CD14-positive monocyte (primary cell): ENCODE results near the gene DGKB. TPM values are rescaled to one million over a fixed set of nuclear protein-coding genes. Genes with fewer than 3 reads are reported as not detected.

Experiments used
- DNase-seq, 3 donors: peaks; one replicate each; pipeline ENCODE4 v3.0.0-alpha.2; 2011 to 2022
- H2AFZ ChIP-seq: 2 replicates; pipeline ENCODE4 v1.6.0; 2012; ENCODE audit warnings: mild to moderate bottlenecking, low read depth, low read length, inconsistent platforms; ENCODE audit not compliant: insufficient read depth, poor library complexity, severe bottlenecking
- H3K27ac ChIP-seq, 2 donors: 1 replicate in 1 of 2; 2 replicates in 1 of 2; pipeline ENCODE4 v1.5.1; 2012 to 2013; ENCODE audit warnings: low read length in 2 of 2, control low read depth in 1 of 2, inconsistent platforms in 1 of 2, low read depth in 1 of 2, mild to moderate bottlenecking in 1 of 2
- H3K27me3 ChIP-seq, 2 donors: one replicate each; pipeline versions ENCODE4 v1.6.0 to v1.6.1; 2011 to 2013; ENCODE audit warnings: low read length in 2 of 2; ENCODE audit not compliant: control insufficient read depth in 2 of 2, insufficient read depth in 2 of 2
- H3K36me3 ChIP-seq, 2 donors: replicated peaks in 1 of 2; 1 replicate in 1 of 2; 2 replicates in 1 of 2; pipeline versions ENCODE4 v1.5.1 to v1.6.1; 2012 to 2013; ENCODE audit warnings: low read length in 2 of 2, control low read depth in 1 of 2, inconsistent platforms in 1 of 2, mild to moderate bottlenecking in 1 of 2; ENCODE audit not compliant: insufficient read depth in 2 of 2, control insufficient read depth in 1 of 2
- H3K4me1 ChIP-seq, 2 donors: 1 replicate in 1 of 2; 2 replicates in 1 of 2; pipeline versions ENCODE4 v1.5.1 to v1.6.1; 2012 to 2013; ENCODE audit warnings: low read length in 2 of 2, control low read depth in 1 of 2, inconsistent platforms in 1 of 2, mild to moderate bottlenecking in 1 of 2, moderate library complexity in 1 of 2; ENCODE audit not compliant: insufficient read depth in 2 of 2, control insufficient read depth in 1 of 2
- H3K4me2 ChIP-seq: replicated peaks from 2 replicates; pipeline ENCODE3; 2012; ENCODE audit warnings: low read length, moderate library complexity, mild to moderate bottlenecking; ENCODE audit not compliant: poor library complexity, severe bottlenecking; ENCODE audit errors: extremely low read depth
- H3K4me3 ChIP-seq, 3 experiments: fragments of 200-600 bp in 1 of 3; sonication (generic) in 1 of 3; replicated peaks in 1 of 3; 1 replicate in 2 of 3; 2 replicates in 1 of 3; pipeline ENCODE4 v1.5.1; 2011 to 2013; ENCODE audit warnings: low read length in 3 of 3, mild to moderate bottlenecking in 3 of 3, control low read depth in 2 of 3, low read depth in 2 of 3, inconsistent platforms in 1 of 3, moderate library complexity in 1 of 3
- H3K79me2 ChIP-seq: 2 replicates; pipeline ENCODE4 v1.6.0; 2012; ENCODE audit warnings: mild to moderate bottlenecking, control low read depth, inconsistent platforms, low read length, moderate library complexity; ENCODE audit not compliant: insufficient read depth
- H3K9ac ChIP-seq: 2 replicates; pipeline ENCODE4 v1.6.0; 2017; ENCODE audit warnings: low read length, mild to moderate bottlenecking; ENCODE audit not compliant: insufficient read depth, poor library complexity, severe bottlenecking
- H3K9me3 ChIP-seq, 2 donors: replicated peaks in 1 of 2; 1 replicate in 1 of 2; 2 replicates in 1 of 2; pipeline versions ENCODE4 v1.5.1 to v1.6.1; 2012 to 2013; ENCODE audit warnings: low read length in 2 of 2, control low read depth in 1 of 2; ENCODE audit not compliant: control insufficient read depth in 1 of 2, insufficient read depth in 1 of 2
- H4K20me1 ChIP-seq: 2 replicates; pipeline ENCODE4 v1.6.0; 2012; ENCODE audit warnings: mild to moderate bottlenecking, low read length, control low read depth, moderate library complexity; ENCODE audit not compliant: insufficient read depth
- H3K27ac Mint-ChIP-seq, 7 donors: one replicate each; pipeline ENCODE4 v1.8.0; 2020; ENCODE audit warnings: mild to moderate bottlenecking in 7 of 7, mixed read lengths in 7 of 7, moderate library complexity in 6 of 7, inconsistent platforms in 2 of 7
- H3K27me3 Mint-ChIP-seq, 3 donors: one replicate each; pipeline ENCODE4 v1.8.0; 2021 to 2022; ENCODE audit warnings: low read depth in 3 of 3, mild to moderate bottlenecking in 3 of 3, mixed read lengths in 3 of 3, moderate library complexity in 3 of 3, inconsistent platforms in 1 of 3
- H3K36me3 Mint-ChIP-seq, 2 donors: one replicate each; pipeline ENCODE4 v1.8.0; 2020; ENCODE audit warnings: mixed read lengths in 2 of 2, inconsistent platforms in 1 of 2, mild to moderate bottlenecking in 1 of 2
- H3K4me1 Mint-ChIP-seq: one replicate; pipeline ENCODE4 v1.8.0; 2020; ENCODE audit warnings: mild to moderate bottlenecking, mixed read lengths
- H3K4me3 Mint-ChIP-seq, 2 donors: one replicate each; pipeline ENCODE4 v1.8.0; 2020; ENCODE audit warnings: mild to moderate bottlenecking in 2 of 2, mixed read lengths in 2 of 2, moderate library complexity in 1 of 2
- H3K9me3 Mint-ChIP-seq, 7 donors: one replicate each; pipeline ENCODE4 v1.8.0; 2020 to 2022; ENCODE audit warnings: mixed read lengths in 7 of 7, mild to moderate bottlenecking in 6 of 7, moderate library complexity in 6 of 7, inconsistent platforms in 2 of 7
- WGBS: methylation state at CpG from one replicate; pipeline ENCODE4 v1.1.5; 2013; ENCODE audit warnings: missing lambda C conversion rate; ENCODE audit not compliant: insufficient coverage; 5-methylcytosine and 5-hydroxymethylcytosine counted together
- intact Hi-C, 2 donors: fragments of 100-400 bp; cut with micrococcal nuclease; formaldehyde crosslinking; loops; one replicate each; pipeline versions ENCODE4 v1.15.0 to v1.15.1; 2023
- polyA plus RNA-seq, 3 donors: library from polyadenylated mRNA; depleted of rRNA in 1 of 3; unstranded in 2 of 3; stranded (reverse) in 1 of 3; fragments of 300-500 nt in 2 of 3; fragments of >200 nt in 1 of 3; fragmentation: Illumina TruSeq in 2 of 3; gene quantifications; 1 replicate in 2 of 3; 2 replicates in 1 of 3; pipeline ENCODE4 v1.2.3, GENCODE V29; 2012 to 2021
- TF ChIP-seq, protein P1 (sequence below): fragments of 200-600 bp; IDR thresholded peaks from one replicate; pipeline ENCODE4 v1.8.0; 2022; ENCODE audit warnings: antibody characterized with exemption, mild to moderate bottlenecking

DGKB gene
- polyA plus RNA-seq, 3 donors, result not detected

GRCh38 chr7:14322724-14323123 is 579.8 kb downstream of the DGKB start:
- TF ChIP-seq, protein P1, sequence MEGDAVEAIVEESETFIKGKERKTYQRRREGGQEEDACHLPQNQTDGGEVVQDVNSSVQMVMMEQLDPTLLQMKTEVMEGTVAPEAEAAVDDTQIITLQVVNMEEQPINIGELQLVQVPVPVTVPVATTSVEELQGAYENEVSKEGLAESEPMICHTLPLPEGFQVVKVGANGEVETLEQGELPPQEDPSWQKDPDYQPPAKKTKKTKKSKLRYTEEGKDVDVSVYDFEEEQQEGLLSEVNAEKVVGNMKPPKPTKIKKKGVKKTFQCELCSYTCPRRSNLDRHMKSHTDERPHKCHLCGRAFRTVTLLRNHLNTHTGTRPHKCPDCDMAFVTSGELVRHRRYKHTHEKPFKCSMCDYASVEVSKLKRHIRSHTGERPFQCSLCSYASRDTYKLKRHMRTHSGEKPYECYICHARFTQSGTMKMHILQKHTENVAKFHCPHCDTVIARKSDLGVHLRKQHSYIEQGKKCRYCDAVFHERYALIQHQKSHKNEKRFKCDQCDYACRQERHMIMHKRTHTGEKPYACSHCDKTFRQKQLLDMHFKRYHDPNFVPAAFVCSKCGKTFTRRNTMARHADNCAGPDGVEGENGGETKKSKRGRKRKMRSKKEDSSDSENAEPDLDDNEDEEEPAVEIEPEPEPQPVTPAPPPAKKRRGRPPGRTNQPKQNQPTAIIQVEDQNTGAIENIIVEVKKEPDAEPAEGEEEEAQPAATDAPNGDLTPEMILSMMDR, result no peak
- intact Hi-C loops, result no loop called here
- H3K27ac Mint-ChIP-seq, result no peak overlapping the region
- peaks cover 0 to 12% (median 5%) of the 10 kb centered on the region in 7 donors for H3K9me3 Mint-ChIP-seq
- H3K36me3 Mint-ChIP-seq, result no peaks in the 10 kb centered on the region
- Histone ChIP-seq H3K79me2 (no peaks in the 10 kb centered on the region), H3K27me3 (no peaks in the 10 kb centered on the region), H3K4me1 (no peaks in the 10 kb centered on the region), H3K36me3 (no peaks in the 10 kb centered on the region), H3K4me3 (no peak overlapping the region), H4K20me1 (no peaks in the 10 kb centered on the region), H3K27ac (no peak overlapping the region), H3K4me2 (no peak overlapping the region), H2AFZ (no peak overlapping the region), H3K9me3 (peaks cover 0 to 11% of the 10 kb centered on the region in 2 donors), H3K9ac (no peak overlapping the region)
- no peak for DNase-seq
- no peaks in the 10 kb centered on the region for H3K27me3 Mint-ChIP-seq
- no CpG with 5 or more reads among the region's 2 CpGs for WGBS
- H3K4me3 Mint-ChIP-seq, result no peak overlapping the region
- no peaks in the 10 kb centered on the region for H3K4me1 Mint-ChIP-seq

- H3K79me2 ChIP-seq, result no peaks in the 10 kb centered on the region
- H3K4me3 ChIP-seq, result no peak overlapping the region
- intact Hi-C loops, result no loop called here
- H3K4me2 ChIP-seq, result no peak overlapping the region
- Mint-ChIP-seq H3K4me3 (no peak overlapping the region), H3K27me3 (no peaks in the 10 kb centered on the region), H3K27ac (no peak overlapping the region), H3K9me3 (peaks cover 0 to 12% (median 5%) of the 10 kb centered on the region in 7 donors), H3K4me1 (no peaks in the 10 kb centered on the region), H3K36me3 (no peaks in the 10 kb centered on the region)
- H3K27me3 ChIP-seq, result no peaks in the 10 kb centered on the region
- H3K9ac ChIP-seq, result no peak overlapping the region
- no peaks in the 10 kb centered on the region for H4K20me1 ChIP-seq
- no peaks in the 10 kb centered on the region for H3K36me3 ChIP-seq
- peaks cover 0 to 11% of the 10 kb centered on the region in 2 donors for H3K9me3 ChIP-seq
- no peaks in the 10 kb centered on the region for H3K4me1 ChIP-seq
- H3K27ac ChIP-seq, result no peak overlapping the region
- WGBS, result 91% methylated on average over 2 of the region's 2 CpGs
- DNase-seq, result no peak
- H2AFZ ChIP-seq, result no peak overlapping the region
- TF ChIP-seq, protein P1, result no peak
Observed at GRCh38 chr7:14321947-14322346, 580.6 kb downstream of the DGKB start.
